ENCODE data around the gene CPNE8.

DNA sequence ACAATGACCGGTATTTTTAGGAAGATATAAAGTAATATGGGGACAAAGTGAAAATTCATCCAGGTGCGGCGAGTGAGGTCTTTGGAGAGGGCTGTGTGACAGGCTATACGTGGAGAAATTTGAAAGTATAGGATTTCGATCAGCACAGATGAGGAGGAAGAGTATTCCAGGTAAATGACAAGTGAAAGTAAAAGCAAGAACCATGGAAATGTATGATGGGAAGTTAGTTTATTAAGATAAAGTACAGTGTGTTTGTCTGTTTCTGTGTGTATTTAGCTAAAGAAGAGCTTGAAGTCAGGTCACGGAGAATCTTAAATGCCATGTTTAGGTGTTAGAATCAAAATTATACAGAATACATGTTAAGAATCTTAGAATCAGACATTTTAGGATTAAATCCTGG is 239.0 kb downstream of the CPNE8 start:
- TF ChIP-seq, protein P1, sequence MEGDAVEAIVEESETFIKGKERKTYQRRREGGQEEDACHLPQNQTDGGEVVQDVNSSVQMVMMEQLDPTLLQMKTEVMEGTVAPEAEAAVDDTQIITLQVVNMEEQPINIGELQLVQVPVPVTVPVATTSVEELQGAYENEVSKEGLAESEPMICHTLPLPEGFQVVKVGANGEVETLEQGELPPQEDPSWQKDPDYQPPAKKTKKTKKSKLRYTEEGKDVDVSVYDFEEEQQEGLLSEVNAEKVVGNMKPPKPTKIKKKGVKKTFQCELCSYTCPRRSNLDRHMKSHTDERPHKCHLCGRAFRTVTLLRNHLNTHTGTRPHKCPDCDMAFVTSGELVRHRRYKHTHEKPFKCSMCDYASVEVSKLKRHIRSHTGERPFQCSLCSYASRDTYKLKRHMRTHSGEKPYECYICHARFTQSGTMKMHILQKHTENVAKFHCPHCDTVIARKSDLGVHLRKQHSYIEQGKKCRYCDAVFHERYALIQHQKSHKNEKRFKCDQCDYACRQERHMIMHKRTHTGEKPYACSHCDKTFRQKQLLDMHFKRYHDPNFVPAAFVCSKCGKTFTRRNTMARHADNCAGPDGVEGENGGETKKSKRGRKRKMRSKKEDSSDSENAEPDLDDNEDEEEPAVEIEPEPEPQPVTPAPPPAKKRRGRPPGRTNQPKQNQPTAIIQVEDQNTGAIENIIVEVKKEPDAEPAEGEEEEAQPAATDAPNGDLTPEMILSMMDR (conservative IDR thresholded peaks at IDR 0.05; ENCODE audit: low read length) = no peak
- no peak for TF ChIP-seq EZH2phosphoT487 (IDR thresholded peaks at IDR 0.05; ENCODE audit: borderline replicate concordance)

Measured in Loucy (cell line).